ENCODE measurements around the gene HACD1. TPM values are rescaled to one million over a fixed set of nuclear protein-coding genes. Genes with fewer than 3 reads are reported as not detected.
"Not testable (repeated sequence)": the region's sequence is repeated elsewhere in the genome, so short reads cannot be mapped to it uniquely, and the experiment has no call there.

The HACD1 gene
- total RNA-seq, 4 donors from 2014 or later = 17.4 to 29.9 (median 19.1) TPM

DNA sequence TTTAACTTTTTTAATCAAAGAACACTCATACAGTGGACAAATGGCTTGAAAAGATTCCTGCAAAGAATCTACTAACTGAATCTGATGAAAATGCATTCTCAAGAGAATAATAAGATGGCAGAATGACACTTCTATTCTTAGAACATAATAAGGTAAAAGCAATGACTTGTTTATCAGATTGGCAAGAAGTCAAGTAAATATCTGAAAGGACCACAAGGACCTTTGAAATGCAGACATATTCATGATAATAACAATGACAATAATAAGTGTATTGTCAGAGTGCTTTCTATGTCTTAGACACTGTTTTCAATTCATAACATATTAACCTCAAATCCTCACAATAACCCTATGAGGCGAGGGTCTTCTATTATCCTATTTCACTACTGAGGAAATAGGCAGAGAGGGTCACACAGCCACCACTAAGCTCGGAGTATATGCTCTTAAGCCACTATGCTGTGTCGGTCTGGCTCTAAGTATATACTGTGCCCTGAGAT is 10.6 kb downstream of the HACD1 start:
- DNase-seq (ENCODE audit: low spot score) (no peak), ATAC-seq (ENCODE audit: low FRiP score) (no peak)
- TF ChIP-seq, protein P1, sequence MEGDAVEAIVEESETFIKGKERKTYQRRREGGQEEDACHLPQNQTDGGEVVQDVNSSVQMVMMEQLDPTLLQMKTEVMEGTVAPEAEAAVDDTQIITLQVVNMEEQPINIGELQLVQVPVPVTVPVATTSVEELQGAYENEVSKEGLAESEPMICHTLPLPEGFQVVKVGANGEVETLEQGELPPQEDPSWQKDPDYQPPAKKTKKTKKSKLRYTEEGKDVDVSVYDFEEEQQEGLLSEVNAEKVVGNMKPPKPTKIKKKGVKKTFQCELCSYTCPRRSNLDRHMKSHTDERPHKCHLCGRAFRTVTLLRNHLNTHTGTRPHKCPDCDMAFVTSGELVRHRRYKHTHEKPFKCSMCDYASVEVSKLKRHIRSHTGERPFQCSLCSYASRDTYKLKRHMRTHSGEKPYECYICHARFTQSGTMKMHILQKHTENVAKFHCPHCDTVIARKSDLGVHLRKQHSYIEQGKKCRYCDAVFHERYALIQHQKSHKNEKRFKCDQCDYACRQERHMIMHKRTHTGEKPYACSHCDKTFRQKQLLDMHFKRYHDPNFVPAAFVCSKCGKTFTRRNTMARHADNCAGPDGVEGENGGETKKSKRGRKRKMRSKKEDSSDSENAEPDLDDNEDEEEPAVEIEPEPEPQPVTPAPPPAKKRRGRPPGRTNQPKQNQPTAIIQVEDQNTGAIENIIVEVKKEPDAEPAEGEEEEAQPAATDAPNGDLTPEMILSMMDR (IDR thresholded peaks at IDR 0.05) = no peak

DNA sequence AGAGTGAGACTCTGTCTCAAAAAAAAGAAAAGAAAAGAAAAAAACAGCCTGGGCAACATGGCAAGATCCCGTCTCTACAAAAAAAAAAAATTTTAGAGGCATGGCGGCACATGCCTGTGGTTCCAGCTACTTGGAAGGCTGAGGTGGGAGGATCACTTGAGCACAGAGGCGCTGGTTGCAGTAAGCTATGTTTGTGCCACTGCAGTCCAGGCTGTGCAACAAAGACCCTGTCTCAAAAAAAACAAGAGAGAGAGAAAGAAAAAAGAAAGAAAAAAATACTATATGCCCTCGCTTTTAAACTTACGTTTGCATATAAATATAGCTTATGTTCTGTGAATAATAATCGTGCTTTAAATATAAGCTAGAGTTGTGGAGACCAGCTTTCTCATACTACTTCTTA is 11.2 kb downstream of the HACD1 start:
- TF ChIP-seq, protein P1 (IDR thresholded peaks at IDR 0.05) = no peak
- DNase-seq (ENCODE audit: low spot score) (no peak), ATAC-seq (ENCODE audit: low FRiP score) (no peak)

DNA sequence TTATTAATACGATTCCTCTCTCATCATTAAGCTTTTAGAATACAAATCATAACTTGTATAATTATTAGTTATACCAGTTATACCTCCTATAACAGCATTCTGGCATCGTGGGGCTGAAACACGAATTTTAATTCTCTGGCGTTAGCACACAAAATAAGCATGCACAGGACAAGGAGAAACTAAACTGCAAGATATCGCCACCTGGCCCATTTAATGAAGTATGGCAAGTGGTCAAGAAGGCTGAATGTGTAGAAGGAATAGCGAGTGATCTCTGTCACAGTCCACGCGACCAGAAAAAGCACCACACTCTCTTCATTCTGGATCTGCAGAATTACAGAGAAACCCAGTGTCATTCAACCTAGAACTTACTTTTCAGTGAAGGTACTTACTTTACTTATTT is 18.1 kb downstream of the HACD1 start:
- ATAC-seq (ENCODE audit: low FRiP score) = no peak
- TF ChIP-seq, protein P1 (IDR thresholded peaks at IDR 0.05) = no peak
- no peak for DNase-seq (ENCODE audit: low spot score)

DNA sequence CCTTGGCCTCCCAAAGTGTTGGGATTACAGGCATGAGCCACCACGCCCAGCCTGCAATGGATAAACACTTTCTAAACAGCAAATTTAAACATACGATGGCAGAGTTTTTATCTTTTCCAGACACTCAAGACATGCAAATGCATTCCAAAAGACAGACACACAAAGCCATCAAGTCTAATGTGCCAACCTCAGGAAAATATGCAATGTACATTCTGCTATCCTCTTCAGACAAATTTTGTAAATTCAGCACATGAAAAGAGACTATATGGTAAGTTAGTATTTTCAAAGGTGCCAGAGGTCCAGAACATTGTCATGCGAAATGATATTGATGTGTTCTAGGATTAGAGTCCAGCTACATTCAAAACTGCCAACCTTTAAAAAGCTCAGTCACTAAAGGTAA is 19.8 kb downstream of the HACD1 start:
- DNase-seq (ENCODE audit: low spot score) = no peak
- TF ChIP-seq, protein P1 (IDR thresholded peaks at IDR 0.05) = no peak

DNA sequence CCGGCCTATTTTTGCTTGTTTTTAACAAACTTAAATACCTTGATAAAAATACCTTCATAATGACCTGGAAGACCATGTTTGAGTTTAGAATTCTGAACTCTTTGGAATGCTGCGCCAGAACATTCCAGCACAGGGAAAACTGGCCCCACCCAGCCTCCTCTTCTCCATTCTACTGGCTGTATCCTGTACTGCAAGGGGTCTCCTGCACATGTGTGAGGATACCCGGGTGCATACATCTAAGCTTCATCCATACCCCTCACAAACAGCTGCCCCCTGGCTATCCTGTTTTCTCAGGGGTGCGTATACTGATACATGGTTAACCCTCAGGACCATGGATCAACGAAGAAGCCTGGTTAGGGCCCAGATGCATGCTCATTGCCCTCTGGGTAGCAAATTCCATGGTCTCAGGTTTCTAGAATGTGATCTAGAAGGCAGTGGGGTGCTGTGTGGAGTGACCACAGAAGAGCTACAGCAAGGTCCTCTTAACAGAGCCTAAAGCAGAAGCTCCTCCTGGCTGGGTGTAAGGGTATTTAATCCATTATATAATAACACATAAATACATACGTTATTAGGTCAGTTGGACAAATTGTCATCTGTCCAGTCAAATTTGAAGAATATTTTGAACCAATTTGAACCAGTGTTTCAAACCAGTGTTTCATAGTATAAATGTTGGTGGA is 26.1 kb downstream of the HACD1 start:
- DNase-seq (ENCODE audit: low spot score) (no peak), ATAC-seq (ENCODE audit: low FRiP score) (no peak)
- TF ChIP-seq, protein P1 (IDR thresholded peaks at IDR 0.05) = no peak

More for the DNA sequence above, 19.8 kb downstream of the HACD1 start:
- no peak for ATAC-seq (ENCODE audit: low FRiP score)

DNA sequence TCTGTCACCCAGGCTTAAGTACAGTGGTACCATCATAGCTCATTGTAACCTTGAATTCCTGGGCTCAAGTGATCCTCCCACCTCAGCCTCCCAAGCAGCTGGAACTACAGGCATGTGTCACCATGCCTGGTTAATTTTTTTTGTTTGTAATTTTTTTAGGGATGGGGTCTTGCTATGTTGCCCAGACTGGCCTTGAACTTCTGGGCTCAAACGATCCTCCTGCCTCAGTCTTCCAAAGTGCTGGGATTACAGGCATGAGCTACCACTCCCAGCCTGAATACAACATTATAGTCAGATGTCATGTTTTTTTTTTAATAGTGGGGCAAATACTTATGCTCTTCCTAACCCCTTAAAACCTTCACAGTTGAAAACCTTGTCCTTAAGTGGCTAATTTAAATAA is 27.9 kb downstream of the HACD1 start:
- not testable (repeated sequence) for DNase-seq (ENCODE audit: low spot score); ATAC-seq (ENCODE audit: low FRiP score)

DNA sequence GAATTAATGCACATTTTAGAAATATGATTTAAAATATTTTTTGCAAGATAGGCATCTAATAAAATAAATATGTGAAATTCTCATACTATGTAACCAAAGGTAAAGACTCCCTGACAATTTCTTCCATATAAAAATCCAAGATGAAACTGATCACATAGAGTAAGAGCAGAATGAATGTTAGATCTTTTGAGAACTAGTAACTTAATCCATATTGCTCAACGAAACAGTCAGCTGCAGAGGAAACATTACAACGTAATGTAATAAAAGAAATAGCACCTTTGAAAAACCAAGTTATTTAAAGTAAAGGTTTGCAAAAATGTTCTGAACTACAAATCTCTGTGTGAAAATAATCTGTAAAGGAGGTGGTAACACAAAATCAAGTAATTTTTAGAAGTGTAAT is 28.8 kb downstream of the HACD1 start:
- DNase-seq (ENCODE audit: low spot score) (no peak), ATAC-seq (ENCODE audit: low FRiP score) (no peak)
- TF ChIP-seq, protein P1 (IDR thresholded peaks at IDR 0.05) = no peak

DNA sequence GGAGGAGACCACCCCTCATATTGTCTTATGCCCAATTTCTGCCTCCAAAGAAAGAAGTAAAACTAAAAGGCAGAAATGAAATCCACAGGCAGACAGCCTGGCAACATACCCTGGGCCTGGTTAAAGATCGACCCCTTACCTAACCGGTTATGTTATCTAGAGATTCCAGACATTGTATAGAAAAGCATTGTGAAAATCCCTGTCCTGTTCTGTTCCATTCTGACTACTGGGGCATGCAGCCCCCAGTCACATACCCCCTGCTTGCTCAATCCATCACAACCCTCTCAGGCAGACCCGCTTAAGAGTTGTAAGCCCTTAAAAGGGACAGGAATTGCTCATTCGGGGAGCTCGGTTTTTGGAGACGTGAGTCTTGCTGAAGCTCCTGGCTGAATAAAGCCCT is 29.9 kb downstream of the HACD1 start:
- ATAC-seq (ENCODE audit: low FRiP score); DNase-seq (ENCODE audit: low spot score): not testable (repeated sequence)
